GM21515 (cell line): ENCODE results near the gene SNX5.

ENCODE experiments used
- ATAC-seq: cut with Tn5 transposase; IDR thresholded peaks from one replicate; pipeline ENCODE4 v1.9.1; 2021; ENCODE audit not compliant: unreplicated experiment

Gene SNX5

DNA sequence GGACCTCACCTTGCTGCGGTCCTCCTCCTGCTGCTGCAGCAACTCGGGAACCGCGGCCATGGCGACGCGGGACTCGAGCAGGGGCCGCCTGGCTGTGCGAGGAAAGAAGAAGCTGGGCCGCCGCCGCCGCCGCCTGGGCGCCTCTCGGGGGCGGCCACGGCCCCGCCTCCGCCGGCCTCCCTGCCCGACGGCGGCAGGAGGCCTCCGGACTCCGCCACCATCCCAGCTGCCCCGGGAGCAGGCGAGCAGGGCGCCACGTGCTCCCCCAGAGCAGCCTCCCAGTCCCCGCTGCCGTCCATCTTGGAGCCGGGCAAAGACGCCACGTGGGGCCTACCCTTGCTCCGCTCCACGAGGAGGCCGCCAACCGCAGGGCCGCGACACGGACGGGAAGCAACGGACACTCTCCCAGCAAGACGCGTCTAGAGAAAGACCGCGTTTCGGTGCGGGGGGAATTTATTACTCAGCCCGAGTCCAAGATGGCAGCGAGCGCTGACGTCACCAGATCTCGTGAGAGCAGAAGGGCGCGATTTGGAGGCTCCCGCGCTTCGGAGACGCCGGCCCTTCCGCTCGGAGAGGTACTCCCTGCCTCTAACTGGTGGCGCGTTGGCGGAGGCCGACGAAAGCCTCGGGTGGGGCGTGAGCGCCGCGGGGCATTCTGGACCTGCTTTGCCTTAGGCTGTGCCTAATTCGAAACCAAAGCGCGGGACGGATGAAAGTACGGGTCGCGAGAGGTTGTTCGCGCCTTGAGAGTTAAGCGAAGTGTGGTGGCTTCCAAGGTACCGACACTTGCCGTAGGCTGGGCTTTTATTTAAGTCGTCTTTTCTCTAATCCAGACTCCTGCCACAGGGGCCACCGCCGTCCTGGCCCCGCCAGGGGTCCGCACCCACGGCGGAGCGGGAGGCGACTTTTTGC is at the start of gene SNX5, which contains the start of gene MGME1:
Gene SNX5, minus strand, starts transcription at position 429 of the 912 bp plus-strand sequence. Its CDS starts 369 bp downstream, at position 60.
Gene MGME1, plus strand, starts transcription at position 653 of the 912 bp plus-strand sequence. CDS start 842 bp downstream, outside the sequence.
- peak; percentile 80 for ATAC-seq

DNA sequence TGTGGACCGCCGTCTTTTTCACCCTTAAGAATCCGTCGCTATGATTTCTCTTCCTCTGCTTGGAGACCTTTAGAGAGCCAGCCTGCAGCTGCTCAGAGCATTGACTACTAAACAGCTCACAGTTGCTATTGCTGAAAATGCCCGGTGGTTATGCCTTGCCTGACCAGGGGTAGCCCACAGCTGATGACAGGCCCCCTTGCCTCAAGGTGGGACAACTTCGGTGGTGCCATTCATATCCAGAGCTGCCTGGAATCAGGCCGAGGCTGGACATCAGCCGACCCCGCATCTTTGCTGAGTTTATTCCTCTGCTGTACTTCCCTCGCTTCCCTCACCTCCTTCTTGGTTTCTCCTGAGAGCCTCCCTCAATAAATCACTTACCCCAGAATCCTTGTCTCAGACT is 49.5 kb upstream of the SNX5 start:
- no peak for ATAC-seq

DNA sequence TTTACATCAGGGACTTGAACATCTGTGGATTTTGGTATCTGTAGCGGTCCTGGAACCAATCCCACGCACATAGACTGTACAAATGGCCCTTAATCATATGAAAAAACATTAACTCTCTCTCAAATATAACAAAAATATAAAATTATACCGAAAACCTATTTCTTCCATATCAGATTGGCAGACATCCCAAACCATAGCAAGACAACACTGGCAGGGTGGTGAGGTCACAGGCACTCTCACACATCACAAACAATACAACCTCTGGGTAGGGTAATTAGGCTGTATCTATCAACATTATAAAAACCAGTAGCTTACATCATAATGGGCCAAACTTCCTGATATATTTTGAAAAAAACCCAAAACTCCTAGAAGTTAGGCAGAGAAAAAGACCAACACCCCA is 48.2 kb upstream of the SNX5 start:
- no peak for ATAC-seq

DNA sequence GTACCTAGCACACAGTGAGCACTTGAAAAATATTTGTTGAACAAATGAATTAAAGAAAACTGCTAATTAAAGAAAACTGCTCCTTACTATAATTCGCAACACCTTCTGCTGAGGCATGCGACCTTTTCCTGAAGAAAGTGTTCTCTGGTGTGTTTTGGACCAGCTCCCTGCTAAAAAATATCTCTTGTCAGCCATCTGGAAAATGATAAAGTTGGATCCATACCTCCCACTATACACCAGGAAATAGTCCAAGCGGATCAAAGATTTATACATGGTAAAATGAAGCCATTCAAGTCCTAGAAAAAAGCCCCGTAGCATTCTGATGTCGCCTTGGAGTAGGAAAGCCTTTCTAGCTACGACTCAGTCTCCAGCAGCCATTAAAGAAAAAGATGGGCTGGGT is 45.8 kb upstream of the SNX5 start:
- ATAC-seq, result no peak

DNA sequence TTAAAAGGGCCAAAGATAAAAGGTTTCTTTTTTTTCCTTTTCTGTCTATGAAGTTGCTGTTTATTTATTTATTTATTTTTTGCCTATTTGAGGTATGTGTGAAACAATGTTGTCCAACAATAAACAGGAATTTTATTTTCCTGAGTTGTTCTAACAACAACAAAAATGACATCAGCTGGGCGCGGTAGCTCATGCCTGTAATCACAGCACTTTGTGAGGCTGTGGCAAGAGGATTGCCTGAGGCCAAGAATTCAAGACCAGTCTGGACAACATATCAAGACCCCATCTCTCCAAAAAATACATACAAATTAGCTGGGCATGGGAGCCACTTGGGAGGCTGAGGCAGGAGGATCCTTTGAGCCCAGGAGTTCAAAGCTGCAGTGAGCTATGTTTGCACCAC is 44.3 kb upstream of the SNX5 start:
- no peak for ATAC-seq

DNA sequence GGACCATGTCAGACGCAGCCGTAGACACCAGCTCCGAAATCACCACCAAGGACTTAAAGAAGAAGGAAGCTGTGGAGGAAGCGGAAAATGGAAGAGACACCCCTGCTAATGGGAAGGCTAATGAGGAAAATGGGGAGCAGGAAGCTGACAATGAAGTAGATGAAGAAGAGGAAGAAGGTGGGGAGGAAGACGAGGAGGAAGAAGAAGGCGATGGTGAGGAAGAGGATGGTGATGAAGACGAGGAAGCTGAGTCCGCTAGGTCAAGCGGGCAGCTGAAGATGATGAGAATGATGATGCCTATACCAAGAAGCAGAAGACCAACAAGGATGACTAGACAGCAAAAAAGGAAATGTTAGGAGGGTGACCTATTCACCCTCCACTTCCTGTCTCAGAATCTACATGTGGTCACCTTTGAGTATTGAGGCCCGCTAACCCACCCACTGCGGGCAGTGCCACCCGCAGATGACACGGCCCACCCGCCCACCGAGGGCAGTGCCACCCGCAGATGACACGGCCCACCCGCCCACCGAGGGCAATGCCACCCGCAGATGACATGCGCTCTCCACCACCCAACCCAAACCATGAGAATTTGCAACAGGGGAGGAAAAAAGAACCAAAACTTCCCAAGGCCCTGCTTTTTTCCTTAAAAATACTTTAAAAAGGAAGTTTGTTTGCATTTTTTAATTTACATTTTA is 43.5 kb upstream of the SNX5 start:
- no peak for ATAC-seq

DNA sequence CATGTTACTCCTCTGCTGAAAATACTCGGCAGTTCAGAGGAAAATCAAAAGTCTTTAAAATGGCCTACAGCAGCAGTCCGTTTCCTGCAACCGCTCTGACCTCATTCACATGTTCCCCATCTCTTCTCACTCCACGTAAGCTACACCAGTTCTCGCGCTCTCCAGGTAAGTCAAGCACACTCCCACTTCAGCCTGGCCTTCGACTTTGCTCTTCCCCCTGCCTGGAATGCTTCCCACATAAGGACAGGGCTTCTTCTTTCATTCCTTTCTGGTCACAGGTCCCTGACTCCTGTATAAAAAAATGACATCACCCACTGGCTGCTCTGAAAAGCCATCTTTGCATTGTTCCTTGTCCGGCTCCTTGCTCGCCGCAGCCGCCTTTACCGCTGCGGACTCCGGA is 42.9 kb upstream of the SNX5 start:
- ATAC-seq, result no peak

DNA sequence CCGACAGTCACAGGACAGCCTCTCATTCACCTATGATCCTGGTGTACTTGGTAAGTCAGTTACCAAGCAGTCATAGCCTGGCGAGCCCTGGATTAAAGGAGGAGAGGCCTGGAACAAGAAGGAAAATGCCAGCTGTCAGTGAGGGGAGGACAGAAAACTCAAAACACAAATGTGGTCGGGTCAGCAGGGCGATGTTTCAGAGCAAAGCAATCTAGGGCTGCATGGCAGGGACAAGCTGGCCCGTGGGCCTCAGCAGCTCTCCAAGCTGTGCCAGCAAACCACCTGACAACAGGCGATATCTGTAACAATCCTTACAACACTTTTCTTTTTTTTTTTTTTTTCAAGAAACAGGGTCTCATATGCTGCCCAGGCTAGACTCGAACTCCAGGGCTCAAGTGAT is 40.5 kb upstream of the SNX5 start:
- no peak for ATAC-seq

DNA sequence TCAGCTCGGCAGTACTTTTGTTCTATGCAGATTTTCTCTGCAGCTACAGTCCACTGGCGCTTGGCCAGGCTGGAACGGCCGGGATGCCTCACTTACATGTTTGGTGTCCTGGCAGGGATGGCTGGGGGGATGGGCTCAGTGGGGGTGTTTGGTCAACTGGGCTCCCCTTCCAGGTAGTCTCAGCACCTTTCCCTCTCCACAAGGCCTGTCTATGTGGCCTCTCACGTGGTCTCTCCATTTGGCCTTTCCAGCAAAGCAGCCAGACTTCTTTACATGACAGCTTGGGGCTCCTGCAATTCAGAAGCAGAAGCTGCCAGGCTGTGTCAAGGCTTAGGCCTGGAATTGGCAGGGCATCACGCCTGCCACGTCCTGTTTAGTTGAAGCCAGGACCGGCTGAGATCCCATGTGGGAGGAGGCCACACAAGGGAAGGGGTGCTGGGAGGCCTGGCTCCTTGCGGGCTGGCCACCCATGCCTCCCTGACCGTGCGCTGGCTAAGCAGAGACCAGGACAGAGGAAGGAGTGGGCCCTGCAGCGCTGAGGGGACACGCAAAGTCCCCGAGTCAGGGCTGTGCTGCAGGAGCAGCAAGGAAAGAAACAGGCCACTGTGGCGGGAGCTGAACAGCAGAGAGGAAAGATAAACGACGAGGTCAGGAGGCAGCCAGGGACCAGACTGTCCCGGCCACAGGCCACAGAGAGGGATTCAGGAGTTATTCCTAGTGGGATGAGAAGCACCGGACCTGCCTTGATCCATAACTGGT is 39.1 kb upstream of the SNX5 start:
- no peak for ATAC-seq

DNA sequence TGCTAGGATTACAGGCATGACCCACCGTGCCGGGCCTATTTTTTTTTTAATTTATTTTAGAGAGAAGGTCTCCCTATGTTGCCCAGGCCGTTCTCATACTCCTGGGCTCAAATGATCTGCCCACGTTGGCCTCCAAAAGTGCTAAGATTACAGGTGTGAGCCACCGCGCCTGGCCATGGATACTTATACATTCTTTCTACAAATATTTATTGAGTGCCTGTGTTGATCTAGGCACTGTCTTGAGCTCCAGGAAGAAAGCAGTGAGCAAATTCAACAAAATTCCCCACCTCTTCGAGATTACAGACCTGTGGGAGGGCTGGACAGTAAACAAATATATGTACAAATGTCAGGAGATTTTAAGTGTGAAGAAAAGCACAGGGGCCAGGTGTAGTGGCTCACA is 38.1 kb upstream of the SNX5 start:
- no peak for ATAC-seq

DNA sequence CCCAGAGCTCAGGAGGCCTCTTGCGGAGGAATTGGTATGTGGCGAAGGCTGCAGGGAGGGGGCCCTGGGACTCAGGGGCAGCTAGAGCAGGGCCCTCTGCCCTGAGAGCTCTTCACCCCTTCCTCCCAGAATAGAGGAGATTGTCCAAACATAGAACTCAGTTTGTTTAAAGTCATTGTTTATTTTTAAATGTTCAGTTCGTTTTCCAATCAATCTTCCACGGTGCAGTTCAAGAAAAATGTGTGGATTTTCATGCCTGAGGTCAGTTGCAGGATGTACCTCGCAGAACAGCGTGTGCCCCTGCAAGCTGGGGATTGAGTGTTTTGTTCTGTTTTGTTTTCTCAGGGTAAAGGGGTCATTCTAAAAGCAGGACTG is 37.4 kb upstream of the SNX5 start:
- ATAC-seq, result no peak

DNA sequence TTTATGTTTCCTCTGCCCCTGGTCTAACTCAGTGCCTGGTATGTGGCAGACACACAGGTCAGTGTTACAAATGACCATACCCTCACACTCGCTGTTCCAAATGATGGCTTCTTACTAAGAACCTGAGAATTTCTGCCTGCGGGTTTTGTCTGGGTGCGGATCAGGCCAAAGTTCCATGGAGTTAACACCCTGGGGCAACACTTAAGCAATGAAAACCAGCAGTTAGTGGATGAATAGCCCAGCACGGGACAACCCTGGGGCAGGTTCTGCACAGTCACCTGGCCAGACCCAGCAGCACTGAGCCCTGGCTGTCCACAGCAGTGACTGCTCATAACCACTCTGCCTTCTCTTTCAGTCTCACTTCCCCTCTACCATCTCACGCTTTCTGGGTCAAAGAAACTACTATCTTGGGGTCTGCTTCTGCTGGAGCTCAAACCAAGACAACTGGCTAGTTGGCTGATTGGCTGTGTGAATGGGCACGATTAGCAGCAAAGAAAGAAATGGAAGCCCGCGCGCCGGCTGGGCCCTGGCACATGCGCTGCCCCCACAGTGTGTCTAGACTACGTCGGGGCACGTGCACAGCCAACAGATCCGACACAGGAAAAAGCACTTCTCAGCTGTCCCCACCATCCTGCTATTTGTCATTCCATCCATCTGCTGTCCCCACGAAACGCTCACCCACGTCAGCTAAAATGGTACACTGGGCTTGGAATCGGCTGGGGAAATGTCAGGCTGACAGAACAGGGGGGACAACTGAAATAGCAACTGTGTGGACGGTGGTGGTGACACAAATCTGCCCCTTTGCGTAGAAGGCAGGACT is 36.8 kb upstream of the SNX5 start:
- ATAC-seq, result peak; percentile 89

DNA sequence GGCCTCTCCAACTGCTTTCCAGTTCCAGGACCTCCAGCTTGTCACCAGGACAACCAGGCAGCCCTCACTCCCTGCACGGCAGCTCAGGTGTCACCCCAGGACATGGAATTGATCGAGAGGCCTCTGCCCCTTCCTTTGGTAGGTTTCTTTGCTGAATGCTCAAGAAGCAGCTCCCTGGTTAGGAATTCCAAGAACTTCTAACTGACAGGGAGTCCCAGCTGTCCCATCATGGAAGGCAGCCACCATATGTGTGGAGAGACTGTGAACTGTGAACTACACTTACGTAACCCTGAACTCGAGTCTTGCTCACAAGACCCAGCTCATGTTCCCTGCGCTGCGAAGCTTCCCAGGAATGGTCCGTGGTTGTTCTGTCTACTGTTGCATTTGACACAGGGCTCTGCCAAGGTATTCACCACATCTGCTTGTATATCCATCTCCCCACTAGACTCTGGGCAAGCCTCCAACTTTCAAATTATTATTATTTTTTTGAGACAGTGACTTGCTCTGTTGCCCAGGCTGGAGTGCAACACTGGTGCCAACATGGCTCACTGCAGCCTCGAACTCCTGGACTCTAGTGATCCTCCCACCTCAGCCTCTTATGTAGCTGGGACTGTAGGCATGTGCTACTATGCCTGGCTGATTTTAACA is 35.9 kb upstream of the SNX5 start:
- no peak for ATAC-seq

DNA sequence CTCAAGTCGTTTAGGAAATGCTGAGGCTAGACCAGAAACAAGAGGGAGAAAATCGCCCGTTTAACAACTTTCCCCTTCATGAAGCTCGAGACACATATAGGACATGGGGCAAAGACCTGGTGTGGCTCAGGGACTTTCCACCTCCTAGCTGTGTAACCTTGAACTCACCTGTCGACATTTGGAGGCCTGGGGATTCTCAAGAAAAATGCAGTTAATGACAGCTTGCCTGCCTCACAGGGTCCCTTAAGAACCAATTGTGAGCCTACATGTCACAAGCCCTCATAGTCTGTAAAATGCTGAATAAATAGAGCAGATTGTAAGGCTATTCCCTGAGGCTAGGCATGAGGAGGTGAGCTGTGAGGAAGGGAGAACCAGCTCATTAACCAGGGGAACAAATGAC is 35.3 kb upstream of the SNX5 start:
- ATAC-seq, result peak; percentile 41

DNA sequence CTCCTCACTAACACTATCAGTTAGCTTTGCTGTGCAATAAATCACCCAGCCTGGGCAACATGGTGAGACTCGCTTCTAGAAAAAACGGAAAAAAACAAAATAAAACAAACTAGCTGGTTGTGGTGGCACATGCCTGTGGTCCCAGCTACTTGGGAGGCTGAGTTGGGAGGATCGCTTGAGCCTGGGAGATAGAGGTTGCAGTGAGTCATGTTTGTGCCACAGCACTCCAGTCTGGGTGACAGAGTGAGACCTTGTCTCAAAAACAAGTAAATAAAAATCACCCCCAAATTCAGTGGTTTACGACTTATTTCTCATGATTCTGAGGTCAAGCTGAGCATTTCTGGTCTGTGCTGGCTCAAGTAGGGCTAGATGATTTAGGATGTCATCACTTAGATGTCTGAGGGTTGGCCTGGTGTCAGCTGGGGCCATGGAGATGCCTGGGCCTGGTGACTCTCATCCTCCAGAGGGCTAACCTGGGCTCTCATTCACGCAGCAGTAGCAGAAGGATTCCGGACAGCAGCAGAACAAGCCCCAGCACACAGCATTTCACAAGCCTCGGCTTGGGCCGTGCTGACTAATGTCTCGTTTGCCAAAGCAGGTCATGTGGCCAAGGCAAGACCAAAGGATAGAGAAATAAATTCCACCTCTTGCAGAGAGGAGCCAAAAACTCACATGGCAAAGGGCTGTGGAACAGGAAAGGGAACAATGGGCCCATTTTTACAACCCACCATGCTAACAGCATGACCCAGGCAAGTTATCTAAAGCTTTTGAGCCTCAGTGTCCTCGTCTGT is 32.7 kb upstream of the SNX5 start:
- ATAC-seq, result no peak

DNA sequence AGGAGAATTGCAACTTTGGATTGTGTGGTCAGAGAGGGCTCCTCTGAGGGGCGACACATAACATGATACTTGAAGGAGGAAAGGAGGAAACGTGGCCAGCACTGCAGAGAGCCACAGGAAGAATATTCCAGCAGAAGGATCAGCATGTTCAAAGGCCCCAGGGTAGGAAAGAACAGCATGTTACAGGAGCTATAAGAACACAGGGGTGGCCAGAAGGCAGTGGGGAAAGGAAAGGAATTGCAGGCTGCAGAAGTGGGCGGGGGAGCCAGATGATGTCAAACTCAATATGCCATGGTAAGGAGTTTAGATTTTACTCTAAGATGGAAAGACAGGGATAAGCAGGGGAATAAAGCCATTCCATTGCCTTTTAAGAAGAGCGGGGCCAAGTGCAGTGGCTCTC is 31.0 kb upstream of the SNX5 start:
- ATAC-seq, result no peak

DNA sequence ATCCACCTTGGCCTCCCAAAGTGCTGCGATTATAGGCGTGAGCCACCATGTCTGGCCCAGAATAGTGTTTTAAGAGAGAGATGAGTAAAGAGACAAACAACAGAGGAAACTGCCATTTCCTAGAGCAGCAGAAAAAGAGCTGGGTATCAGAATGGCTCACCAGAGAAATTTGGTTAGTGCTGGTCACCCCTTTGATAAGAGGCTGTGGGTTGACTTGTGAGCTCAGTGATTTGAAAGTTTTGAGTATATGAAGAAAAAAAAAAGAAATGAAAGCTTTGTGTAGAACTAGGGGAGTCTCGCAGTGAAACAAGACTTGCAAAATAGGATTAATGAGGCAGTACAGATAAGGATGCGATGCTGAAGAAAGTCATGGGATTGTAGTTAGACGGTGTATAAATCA is 29.9 kb upstream of the SNX5 start:
- ATAC-seq, result no peak

DNA sequence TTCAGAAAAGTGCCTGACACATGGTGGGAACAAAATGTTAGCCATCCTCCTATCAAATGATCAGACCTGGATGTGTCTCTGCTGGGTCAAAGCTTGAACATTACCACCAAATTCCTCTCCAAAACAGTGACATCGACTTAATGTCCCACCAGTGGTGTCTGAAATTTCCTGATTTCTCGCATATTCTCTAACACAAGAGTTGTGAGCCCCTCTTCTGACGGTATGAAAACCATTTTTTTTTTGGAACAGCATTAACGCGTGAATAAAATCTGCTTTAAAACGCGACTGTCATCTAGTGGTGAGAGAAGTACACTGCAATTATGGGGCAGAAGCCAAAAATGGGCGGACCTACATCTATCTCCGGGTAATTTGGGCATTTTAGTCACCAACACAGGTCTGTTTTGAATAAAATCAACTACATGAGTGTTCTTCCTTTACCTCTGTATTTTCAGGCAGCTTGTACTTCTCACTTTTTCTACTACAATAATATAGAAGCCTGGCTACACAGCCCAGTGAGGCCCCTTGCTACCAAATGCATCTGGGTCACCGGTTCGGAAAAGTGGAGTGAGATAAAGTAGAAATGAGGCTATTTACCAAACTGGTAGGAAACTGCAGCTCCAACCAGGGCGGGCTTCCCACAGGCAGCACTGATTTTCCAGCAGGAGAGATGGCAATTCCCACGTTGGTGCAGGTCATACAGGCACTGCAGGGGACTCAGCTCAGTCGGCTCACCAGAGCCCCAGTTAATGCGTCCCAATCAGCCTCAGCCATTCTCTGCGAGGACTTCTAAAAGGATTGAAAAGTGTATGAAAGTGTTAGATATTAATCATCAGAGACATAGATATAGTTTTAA is 27.6 kb upstream of the SNX5 start:
- ATAC-seq, result no peak
